ENCODE results near the gene HOXD10.

The HOXD10 gene

DNA sequence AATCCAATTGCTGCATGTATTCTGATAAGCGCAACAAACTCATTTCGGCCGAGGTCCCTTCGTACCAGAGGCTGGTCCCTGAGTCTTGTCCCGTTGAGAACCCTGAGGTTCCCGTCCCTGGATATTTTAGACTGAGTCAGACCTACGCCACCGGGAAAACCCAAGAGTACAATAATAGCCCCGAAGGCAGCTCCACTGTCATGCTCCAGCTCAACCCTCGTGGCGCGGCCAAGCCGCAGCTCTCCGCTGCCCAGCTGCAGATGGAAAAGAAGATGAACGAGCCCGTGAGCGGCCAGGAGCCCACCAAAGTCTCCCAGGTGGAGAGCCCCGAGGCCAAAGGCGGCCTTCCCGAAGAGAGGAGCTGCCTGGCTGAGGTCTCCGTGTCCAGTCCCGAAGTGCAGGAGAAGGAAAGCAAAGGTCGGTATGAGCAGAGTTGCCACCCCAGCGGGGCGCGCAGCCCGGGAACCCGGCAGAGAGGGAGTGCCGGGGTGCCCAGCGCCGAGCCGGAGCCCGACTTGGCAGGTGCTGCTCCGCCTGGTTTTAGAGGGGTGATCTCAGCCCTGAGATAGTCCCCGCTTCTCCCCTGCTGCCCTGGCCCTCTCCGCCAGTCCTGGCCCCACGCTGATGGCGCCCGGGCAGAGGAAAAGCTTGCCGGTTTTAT, 714 bp downstream of the HOXD10 start:
- DNase-seq (ENCODE audit: low read depth in 1 of 2, low spot score in 1 of 2) = no peak
- Histone ChIP-seq H3K4me3 (replicated peaks; ENCODE audit: insufficient read depth, low read length) (no peak overlapping the region), H3K27me3 (ENCODE audit: insufficient read depth, poor library complexity, severe bottlenecking) (peaks cover 93% of the 10 kb centered on the region)

DNA sequence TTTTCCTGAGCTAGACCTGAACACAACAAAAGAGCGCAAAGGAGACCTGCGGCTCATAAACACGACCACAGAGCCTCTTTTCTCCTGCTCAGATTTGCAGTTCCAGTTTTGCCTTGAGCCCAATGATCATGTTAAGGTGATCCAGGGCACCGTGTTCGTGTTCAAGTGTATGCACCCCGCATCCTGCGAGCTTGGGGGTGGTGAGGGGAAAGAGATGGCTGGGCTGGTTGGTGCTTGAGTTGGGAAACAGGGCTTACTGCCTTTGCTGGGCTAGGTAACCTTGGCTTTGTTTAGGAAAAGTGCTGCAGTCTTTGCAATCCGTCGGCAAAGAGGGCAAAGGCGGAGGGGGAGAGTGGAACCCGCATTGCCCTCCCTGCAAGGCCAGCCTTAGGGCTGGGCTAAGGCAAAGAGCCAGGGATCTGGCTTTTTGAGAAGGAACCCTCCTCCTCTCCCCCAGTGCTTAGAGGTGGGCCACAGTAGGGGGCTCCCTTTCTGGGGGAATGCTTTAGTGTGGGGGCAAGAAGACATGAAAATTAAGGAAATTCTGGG, 1.3 kb downstream of the HOXD10 start:
- DNase-seq (ENCODE audit: low read depth in 1 of 2, low spot score in 1 of 2) = no peak
- Histone ChIP-seq H3K27me3 (ENCODE audit: insufficient read depth, poor library complexity, severe bottlenecking) (peaks cover 93% of the 10 kb centered on the region), H3K27ac (replicated peaks) (no peak overlapping the region), H3K4me3 (replicated peaks; ENCODE audit: insufficient read depth, low read length) (no peak overlapping the region)
- TF ChIP-seq SPI1 (IDR thresholded peaks at IDR 0.05; ENCODE audit: borderline replicate concordance, low read depth) (no peak), POLR2AphosphoS5 (IDR thresholded peaks at IDR 0.05; ENCODE audit: low read depth) (no peak)
- TF ChIP-seq, protein P1, sequence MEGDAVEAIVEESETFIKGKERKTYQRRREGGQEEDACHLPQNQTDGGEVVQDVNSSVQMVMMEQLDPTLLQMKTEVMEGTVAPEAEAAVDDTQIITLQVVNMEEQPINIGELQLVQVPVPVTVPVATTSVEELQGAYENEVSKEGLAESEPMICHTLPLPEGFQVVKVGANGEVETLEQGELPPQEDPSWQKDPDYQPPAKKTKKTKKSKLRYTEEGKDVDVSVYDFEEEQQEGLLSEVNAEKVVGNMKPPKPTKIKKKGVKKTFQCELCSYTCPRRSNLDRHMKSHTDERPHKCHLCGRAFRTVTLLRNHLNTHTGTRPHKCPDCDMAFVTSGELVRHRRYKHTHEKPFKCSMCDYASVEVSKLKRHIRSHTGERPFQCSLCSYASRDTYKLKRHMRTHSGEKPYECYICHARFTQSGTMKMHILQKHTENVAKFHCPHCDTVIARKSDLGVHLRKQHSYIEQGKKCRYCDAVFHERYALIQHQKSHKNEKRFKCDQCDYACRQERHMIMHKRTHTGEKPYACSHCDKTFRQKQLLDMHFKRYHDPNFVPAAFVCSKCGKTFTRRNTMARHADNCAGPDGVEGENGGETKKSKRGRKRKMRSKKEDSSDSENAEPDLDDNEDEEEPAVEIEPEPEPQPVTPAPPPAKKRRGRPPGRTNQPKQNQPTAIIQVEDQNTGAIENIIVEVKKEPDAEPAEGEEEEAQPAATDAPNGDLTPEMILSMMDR (IDR thresholded peaks at IDR 0.05; ENCODE audit: insufficient read depth, low read length) = no peak

More for the DNA sequence above, 714 bp downstream of the HOXD10 start:
- no peak overlapping the region for H3K27ac ChIP-seq (replicated peaks)
- no peak for TF ChIP-seq REST (IDR thresholded peaks at IDR 0.05; ENCODE audit: insufficient replicate concordance, low read depth)
- no peak for TF ChIP-seq SPI1 (IDR thresholded peaks at IDR 0.05; ENCODE audit: borderline replicate concordance, low read depth)
- no peak for TF ChIP-seq POLR2AphosphoS5 (IDR thresholded peaks at IDR 0.05; ENCODE audit: low read depth)
- TF ChIP-seq, protein P1 (IDR thresholded peaks at IDR 0.05; ENCODE audit: insufficient read depth, low read length) = no peak
- TF ChIP-seq GABPA (IDR thresholded peaks at IDR 0.05; ENCODE audit: low read depth) = no peak

GRCh38 chr2:176118601-176119339, 2.2 kb downstream of the HOXD10 start:
- TF ChIP-seq GABPA (IDR thresholded peaks at IDR 0.05; ENCODE audit: low read depth) = no peak
- TF ChIP-seq SPI1 (IDR thresholded peaks at IDR 0.05; ENCODE audit: borderline replicate concordance, low read depth) = no peak
- TF ChIP-seq POLR2AphosphoS5 (IDR thresholded peaks at IDR 0.05; ENCODE audit: low read depth) = no peak
- TF ChIP-seq, protein P1 (IDR thresholded peaks at IDR 0.05; ENCODE audit: insufficient read depth, low read length) = no peak
- no peak for TF ChIP-seq REST (IDR thresholded peaks at IDR 0.05; ENCODE audit: insufficient replicate concordance, low read depth)
- no peak overlapping the region for H3K27ac ChIP-seq (replicated peaks)
- no peak for DNase-seq (ENCODE audit: low read depth in 1 of 2, low spot score in 1 of 2)
- peaks cover 94% of the 10 kb centered on the region for H3K27me3 ChIP-seq (ENCODE audit: insufficient read depth, poor library complexity, severe bottlenecking)
- H3K4me3 ChIP-seq (replicated peaks; ENCODE audit: insufficient read depth, low read length) = no peak overlapping the region

Measured in HL-60 (cell line).